Vagina (tissue), 2 donors: ENCODE results near the gene PCNX4.

Source experiments
- CTCF ChIP-seq, 3 experiments: fragments of 450-650 bp in 2 of 3; fragments of 200-600 bp in 1 of 3; sonication (generic) in 1 of 3; IDR thresholded peaks; one replicate each; pipeline ENCODE4 v1.5.1; 2017 to 2019; ENCODE audit warnings: antibody characterized with exemption in 3 of 3, mild to moderate bottlenecking in 2 of 3, moderate library complexity in 2 of 3
- POLR2A ChIP-seq, 2 donors: fragments of 450-650 bp; IDR thresholded peaks; one replicate each; pipeline ENCODE4 v1.6.1; 2017; ENCODE audit warnings: antibody characterized with exemption in 2 of 2, mild to moderate bottlenecking in 2 of 2, moderate library complexity in 2 of 2
- POLR2AphosphoS5 ChIP-seq, 2 donors: sonication (generic); formaldehyde crosslinking; IDR thresholded peaks; one replicate each; pipeline ENCODE4 v1.9.0; 2017; ENCODE audit warnings: antibody characterized with exemption in 2 of 2, mild to moderate bottlenecking in 2 of 2, low read depth in 1 of 2; ENCODE audit not compliant: insufficient read depth in 1 of 2

DNA sequence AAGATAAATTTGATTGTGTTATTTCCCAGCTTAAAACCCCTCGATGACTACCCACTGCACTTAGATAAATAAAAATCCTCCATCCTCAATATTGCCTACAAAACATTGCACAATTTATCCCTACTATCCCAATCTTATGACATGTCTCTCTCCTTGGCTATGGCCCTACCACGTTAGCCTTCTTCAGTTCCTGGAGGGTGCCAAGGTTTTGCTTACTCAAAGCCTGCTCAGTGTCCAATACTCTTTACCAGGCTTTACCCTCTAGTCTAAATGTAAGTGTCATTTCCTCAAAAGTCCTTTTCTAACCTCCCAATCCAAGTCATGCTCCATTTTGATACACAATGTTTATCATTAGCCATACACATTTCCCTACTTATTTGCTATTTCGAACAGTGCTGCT lies 122.3 kb downstream of the PCNX4 start:
- TF ChIP-seq POLR2A (IDR thresholded peaks at IDR 0.05) (no peak), CTCF (IDR thresholded peaks at IDR 0.05) (no peak), POLR2AphosphoS5 (IDR thresholded peaks at IDR 0.05; ENCODE audit: insufficient read depth in 1 of 2, low read depth in 1 of 2) (no peak)
